Cardiac septum (tissue), 1 donor: ENCODE data around the gene SLC13A2. TPM values are rescaled to one million over a fixed set of nuclear protein-coding genes. Genes with fewer than 3 reads are reported as not detected.

Experiments used
- DNase-seq: peaks from one replicate; pipeline ENCODE4 v3.0.0-alpha.2; 2020; ENCODE audit warnings: low spot score
- intact Hi-C: fragments of 100-400 bp; cut with DNase I; formaldehyde crosslinking; loops from one replicate; pipeline ENCODE4 v1.14.0; 2022
- total RNA-seq: library from RNA; stranded (reverse); fragmentation: NEBNext Ultra II Directional; extraction: Animal tissue kit (Norgen Biotek cat#: 25700); gene quantifications from one replicate; pipeline ENCODE4 v1.2.1, GENCODE V29; 2021
- donor health status: DM: no; HTN: no; CAD: no.

The SLC13A2 gene
- total RNA-seq, 1 donor from 2014 or later: not detected

GRCh38 chr17:28469376-28469775 lies 4.1 kb upstream of the SLC13A2 start:
- DNase-seq: peak; percentile 17
- intact Hi-C loops: no loop called here

GRCh38 chr17:28470266-28470913 lies 3.1 kb upstream of the SLC13A2 start:
- DNase-seq: peak; percentile 15
- intact Hi-C loops: no loop called here

- intact Hi-C loops: no loop called here
Measured at GRCh38 chr17:28470914-28471366, 2.5 kb upstream of the SLC13A2 start.

GRCh38 chr17:28471531-28472342 lies 1.7 kb upstream of the SLC13A2 start:
- DNase-seq: peak; percentile 73
- intact Hi-C loops: no loop called here

More at GRCh38 chr17:28470914-28471366, 2.5 kb upstream of the SLC13A2 start:
- DNase-seq: peak; percentile 66

- peak; percentile 17 for DNase-seq
- intact Hi-C loops: no loop called here
Measured at GRCh38 chr17:28472871-28473497, 460 bp upstream of the SLC13A2 start.

GRCh38 chr17:28474111-28474531 lies 677 bp downstream of the SLC13A2 start:
- intact Hi-C loops: no loop called here
- DNase-seq: peak; percentile 49

GRCh38 chr17:28475151-28475900 lies 1.9 kb downstream of the SLC13A2 start:
- peak; percentile 19 for DNase-seq
- intact Hi-C loops: no loop called here

GRCh38 chr17:28476076-28476865 lies 2.8 kb downstream of the SLC13A2 start:
- intact Hi-C loops: no loop called here
- DNase-seq: peak; percentile 59

GRCh38 chr17:28477928-28478327 lies 4.5 kb downstream of the SLC13A2 start:
- no peak for DNase-seq
- intact Hi-C loops: no loop called here

- intact Hi-C loops: no loop called here
- peak; percentile 19 for DNase-seq
Measured at GRCh38 chr17:28478712-28479615, 5.5 kb downstream of the SLC13A2 start.

GRCh38 chr17:28480278-28480677 lies 6.8 kb downstream of the SLC13A2 start:
- DNase-seq: no peak
- intact Hi-C loops: no loop called here

- no peak for DNase-seq
- intact Hi-C loops: no loop called here
Measured at GRCh38 chr17:28480799-28481571, 7.5 kb downstream of the SLC13A2 start.

- intact Hi-C loops: no loop called here
- DNase-seq: no peak
Measured at GRCh38 chr17:28482551-28483199, 9.2 kb downstream of the SLC13A2 start.

- intact Hi-C loops: no loop called here
- no peak for DNase-seq
Measured at GRCh38 chr17:28484296-28484695, 10.9 kb downstream of the SLC13A2 start.

GRCh38 chr17:28485049-28485448 lies 11.6 kb downstream of the SLC13A2 start:
- no peak for DNase-seq
- intact Hi-C loops: no loop called here

GRCh38 chr17:28487881-28488532 lies 14.6 kb downstream of the SLC13A2 start:
- intact Hi-C loops: no loop called here
- no peak for DNase-seq
